K562 (cell line): ENCODE results near the gene FARP1. TPM values are rescaled to one million over a fixed set of nuclear protein-coding genes. Genes with fewer than 3 reads are reported as not detected.

ENCODE experiments used
- ATAC-seq: fragments of 200-7000 bp; cut with Tn5 transposase; 3 replicates; pipeline ENCODE4 v1.9.1; 2020; ENCODE audit warnings: moderate library complexity
- BruUV-seq: library from RNA; stranded (reverse); fragments of 400-500 nt; replicated peaks from 2 replicates; lab custom pipeline; 2021; lab: Mats Ljungman, UMichigan
- CTCF ChIA-PET: fragments of 300-600 bp; formaldehyde crosslinking; extraction: SDS; loops from one replicate; lab custom pipeline; 2021; ENCODE audit warnings: low intra/inter-chr PET ratio; lab: Yijun Ruan, JAX
- POLR2A ChIA-PET: fragments of 300-600, 350-650 bp; sonication (Branson Sonifier 250); formaldehyde crosslinking; extraction: SDS; loops from one replicate; lab custom pipeline; 2021; ENCODE audit warnings: antibody characterized with exemption, inconsistent platforms; lab: Yijun Ruan, JAX
- DNase-seq, 4 experiments: peaks; one replicate each; pipeline versions ENCODE4 v3.0.0 to v3.0.0-alpha.2; 2011 to 2018; ENCODE audit warnings: low spot score in 3 of 4, mixed read lengths in 3 of 4; ENCODE audit errors: extremely low read depth in 1 of 4
- FAIRE-seq: peaks from 2 replicates; lab custom pipeline; 2011; peaks lifted over from hg19 to GRCh38; lab: Jason Lieb, UNC
- H2AFZ ChIP-seq: 2 replicates; pipeline ENCODE4 v1.6.0; 2011; ENCODE audit warnings: low read depth, low read length, control low read depth, inconsistent platforms
- H3K27ac ChIP-seq: fragments of 200-600 bp; 3 replicates; pipeline ENCODE4 v1.8.0; 2011; ENCODE audit warnings: low read depth, mild to moderate bottlenecking, control low read depth, inconsistent platforms, low read length, moderate library complexity, mixed read lengths; ENCODE audit errors: extremely low read depth
- H3K27me3 ChIP-seq, 2 experiments: fragments of 300-600 bp in 1 of 2; 2 replicates in 1 of 2; 3 replicates in 1 of 2; pipeline versions ENCODE4 v1.6.0 to v1.8.0; 2011; ENCODE audit warnings: inconsistent platforms in 2 of 2, low read length in 2 of 2, mild to moderate bottlenecking in 1 of 2, mixed read lengths in 1 of 2, moderate library complexity in 1 of 2; ENCODE audit not compliant: control insufficient read depth in 2 of 2, insufficient read depth in 2 of 2
- H3K36me3 ChIP-seq: fragments of 300-600 bp; 3 replicates; pipeline ENCODE4 v1.8.0; 2011; ENCODE audit warnings: mild to moderate bottlenecking, low read length, inconsistent platforms; ENCODE audit not compliant: control insufficient read depth, insufficient read depth
- H3K4me1 ChIP-seq, 2 experiments: fragments of 200-600 bp in 1 of 2; replicated peaks in 1 of 2; 2 replicates in 1 of 2; 3 replicates in 1 of 2; pipeline versions ENCODE4 v1.5.1 to v1.8.0; 2011; ENCODE audit warnings: inconsistent platforms in 2 of 2, low read length in 2 of 2, mild to moderate bottlenecking in 1 of 2, mixed read lengths in 1 of 2, moderate library complexity in 1 of 2; ENCODE audit not compliant: control insufficient read depth in 2 of 2, insufficient read depth in 2 of 2
- H3K4me2 ChIP-seq: 2 replicates; pipeline ENCODE4 v1.6.1; 2011; ENCODE audit warnings: low read length, control low read depth, inconsistent platforms, mixed read lengths; ENCODE audit not compliant: insufficient read depth
- H3K4me3 ChIP-seq: fragments of 200-600 bp; sonication (generic), shearing (Covaris generic); 2 replicates; pipeline ENCODE4 v1.5.1; 2016; ENCODE audit warnings: control low read depth, inconsistent platforms
- H3K79me2 ChIP-seq: fragments of 200-600 bp; 3 replicates; pipeline ENCODE4 v1.8.0; 2011; ENCODE audit warnings: low read length, inconsistent platforms; ENCODE audit not compliant: control insufficient read depth, insufficient read depth
- H3K9ac ChIP-seq, 2 experiments: 2 replicates each; pipeline versions ENCODE4 v1.6.0 to v1.6.1; 2011; ENCODE audit warnings: low read depth in 2 of 2, low read length in 2 of 2, control low read depth in 1 of 2, inconsistent platforms in 1 of 2, mild to moderate bottlenecking in 1 of 2, mixed read lengths in 1 of 2; ENCODE audit not compliant: insufficient read depth in 1 of 2
- H3K9me1 ChIP-seq: one replicate; pipeline ENCODE4 v1.6.0; 2011; ENCODE audit warnings: inconsistent platforms, mild to moderate bottlenecking, low read length, moderate library complexity; ENCODE audit not compliant: control insufficient read depth, insufficient read depth
- H3K9me3 ChIP-seq: replicated peaks from 2 replicates; pipeline ENCODE4 v1.5.1; 2011; ENCODE audit warnings: low read depth, low read length, inconsistent platforms; ENCODE audit not compliant: control insufficient read depth, insufficient read depth
- H4K20me1 ChIP-seq: replicated peaks from 2 replicates; pipeline ENCODE4 v1.6.1; 2011; ENCODE audit warnings: low read length, inconsistent platforms, mixed read lengths; ENCODE audit not compliant: control insufficient read depth, insufficient read depth
- CAMTA2 ChIP-seq: fragments of 250-450 bp; sonication (Bioruptor Pico); conservative IDR thresholded peaks from 2 replicates; pipeline ENCODE4 v1.5.1; 2022
- HNRNPL ChIP-seq: fragments of 200-400 bp; formaldehyde crosslinking; IDR thresholded peaks from 2 replicates; pipeline ENCODE4 v1.6.1; 2017; ENCODE audit warnings: low read depth, mild to moderate bottlenecking, low read length
- KAT2B ChIP-seq: IDR thresholded peaks from one replicate; pipeline ENCODE4 v1.6.1; 2012; ENCODE audit warnings: low read depth, mild to moderate bottlenecking, control low read depth, inconsistent platforms, low read length, moderate library complexity
- MAFK ChIP-seq: IDR thresholded peaks from 2 replicates; pipeline ENCODE4 v1.6.1; 2011; ENCODE audit warnings: low read length, improper control_type of control experiment
- ZKSCAN3 ChIP-seq: fragments of 250-450 bp; sonication (Bioruptor Pico); IDR thresholded peaks from 2 replicates; pipeline ENCODE4 v1.4.0; 2020
- ZNF561 ChIP-seq: fragments of 450-650 bp; formaldehyde crosslinking; conservative IDR thresholded peaks from 2 replicates; pipeline ENCODE4 v1.4.0; 2020; ENCODE audit warnings: mild to moderate bottlenecking, moderate library complexity
- ZNF79 ChIP-seq: fragments of 250-450 bp; sonication (Bioruptor Pico); IDR thresholded peaks from 2 replicates; pipeline ENCODE4 v1.4.0; 2020; ENCODE audit warnings: low read depth, mild to moderate bottlenecking, moderate library complexity
- WGBS: fragments of 100-300 bp; shearing (Covaris generic); methylation state at CpG from one replicate; pipeline ENCODE4 v1.1.6; 2016; ENCODE audit warnings: low coverage, mixed read lengths; ENCODE audit not compliant: insufficient coverage; ENCODE audit errors: missing lambda C conversion rate; 5-methylcytosine and 5-hydroxymethylcytosine counted together
- in situ Hi-C: fragments of 300-500 bp; cut with MboI; formaldehyde crosslinking; loops from 4 replicates; pipeline ENCODE4 v1.15.0; 2018; ENCODE audit warnings: inconsistent platforms, mixed read lengths
- intact Hi-C: fragments of 100-400 bp; cut with micrococcal nuclease; formaldehyde crosslinking; loops from 2 replicates; pipeline ENCODE4 v1.14.2; 2022
- polyA plus RNA-seq, 8 experiments: library from polyadenylated mRNA; depleted of rRNA in 4 of 8; stranded (reverse) in 5 of 8; unstranded in 3 of 8; fragments of >200 nt; fragmentation: Nextera tagmentation in 2 of 8; fragmentation: Illumina TruSeq in 1 of 8; extraction: Ambion mirVana in 2 of 8; extraction: Trizol in 1 of 8; gene quantifications; 2 replicates each; pipeline versions ENCODE4 v1.2.1 to v1.2.3, GENCODE V29; 2011 to 2014; ENCODE audit warnings: inconsistent platforms in 1 of 8, missing spikeins in 1 of 8
- total RNA-seq, 7 experiments: library from RNA; depleted of rRNA in 6 of 7; stranded (reverse); fragments of >200 nt in 6 of 7; fragmentation: Illumina TruSeq in 2 of 7; extraction: Trizol in 2 of 7; gene quantifications; 2 replicates each; pipeline versions ENCODE4 v1.2.1 to v1.2.3, GENCODE V29; 2011 to 2021; ENCODE audit warnings: low replicate concordance in 1 of 7
- TF ChIP-seq, protein P1 (sequence below), 2 experiments: IDR thresholded peaks; 2 replicates each; pipeline ENCODE4 v1.6.1; 2011; ENCODE audit warnings: borderline replicate concordance in 1 of 2, control low read depth in 1 of 2, low read depth in 1 of 2, low read length in 1 of 2, mild to moderate bottlenecking in 1 of 2, mixed read lengths in 1 of 2, moderate library complexity in 1 of 2; ENCODE audit not compliant: insufficient read depth in 1 of 2, insufficient read length in 1 of 2, poor library complexity in 1 of 2, severe bottlenecking in 1 of 2; ENCODE audit errors: extremely low read depth in 1 of 2
- TF ChIP-seq, protein P2 (sequence below): sonication (generic); formaldehyde crosslinking; IDR thresholded peaks from 2 replicates; pipeline ENCODE4 v1.8.1; 2023; ENCODE audit warnings: mild to moderate bottlenecking, missing genetic modification reagents
- TF ChIP-seq, protein P3 (sequence below): fragments of 250-450 bp; sonication (Bioruptor Pico); IDR thresholded peaks from 2 replicates; pipeline ENCODE4 v1.4.0; 2020; ENCODE audit warnings: mild to moderate bottlenecking
- TF ChIP-seq, protein P4 (sequence below): fragments of 450-650 bp; IDR thresholded peaks from 2 replicates; pipeline ENCODE4 v1.6.1; 2016; ENCODE audit warnings: borderline replicate concordance

The FARP1 gene
- total and polyA plus RNA-seq, 9 of the 15 experiments (the other 6 are each of a cell fraction or from before 2014, with no cell fraction given) = 0.03 to 0.29 (median 0.05) TPM; not detected in 3

DNA sequence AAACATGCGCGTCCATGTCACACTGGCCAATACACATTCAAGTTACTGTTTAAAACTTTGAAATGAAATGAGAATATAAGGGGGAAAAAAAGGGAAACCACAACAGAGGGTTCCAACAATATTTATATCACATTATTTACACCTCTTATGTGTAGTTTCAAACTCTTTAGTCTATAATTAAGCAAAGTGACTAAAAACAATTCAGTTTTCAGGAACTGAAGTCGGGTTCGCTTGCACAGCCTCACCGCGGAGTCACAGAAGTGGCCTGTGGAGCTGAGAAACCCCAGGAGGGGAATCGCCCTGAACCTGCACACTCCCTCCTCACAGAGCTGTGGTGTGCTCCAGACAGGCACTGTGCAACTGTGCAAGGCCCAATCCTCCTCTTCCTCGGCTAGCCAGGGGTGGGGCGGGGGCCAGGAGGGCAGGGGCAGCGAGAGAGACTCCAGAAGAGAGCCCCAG is 358.1 kb downstream of the FARP1 start:
- ChIA-PET POLR2A (interaction anchor here (1.1 kb wide), 2 partner anchors 9 to 14 kb away, joined by 3 to 4 read pairs; no protein-coding TSS in a partner anchor), CTCF (no interaction called here)
- no peak overlapping the region for H2AFZ ChIP-seq
- H3K27ac ChIP-seq = no peak overlapping the region
- H3K4me2 ChIP-seq = no peak overlapping the region
- peaks cover 12 to 28% of the 10 kb centered on the region in 2 experiments for H3K4me1 ChIP-seq
- H3K79me2 ChIP-seq = peaks cover 48% of the 10 kb centered on the region
- intact Hi-C loops = no loop called here
- peaks cover 5% of the 10 kb centered on the region; the same call in 2 of the 3 replicates for H3K36me3 ChIP-seq
- ATAC-seq (no peak), DNase-seq (no peak), FAIRE-seq (no peak)
- H3K27me3 ChIP-seq = no peaks in the 10 kb centered on the region
- no peak overlapping the region for H3K9ac ChIP-seq
- peaks cover 1% of the 10 kb centered on the region; the same call in 1 of the 2 replicates for H4K20me1 ChIP-seq
- in situ Hi-C loops = no loop called here
- 79% methylated on average over 8 of the region's 10 CpGs for WGBS
- H3K9me3 ChIP-seq = no peaks in the 10 kb centered on the region
- peaks cover under 1% of the 10 kb centered on the region for H3K9me1 ChIP-seq
- BruUV-seq = no TSS peak
- H3K4me3 ChIP-seq = no peak overlapping the region
- TF ChIP-seq ZKSCAN3 (CRISPR knock-in tag) (no peak), MAFK (no peak), KAT2B (no peak), ZNF79 (CRISPR knock-in tag) (no peak), CAMTA2 (CRISPR knock-in tag) (no peak), ZNF561 (CRISPR knock-in tag) (no peak), HNRNPL (no peak)
- TF ChIP-seq, protein P1, sequence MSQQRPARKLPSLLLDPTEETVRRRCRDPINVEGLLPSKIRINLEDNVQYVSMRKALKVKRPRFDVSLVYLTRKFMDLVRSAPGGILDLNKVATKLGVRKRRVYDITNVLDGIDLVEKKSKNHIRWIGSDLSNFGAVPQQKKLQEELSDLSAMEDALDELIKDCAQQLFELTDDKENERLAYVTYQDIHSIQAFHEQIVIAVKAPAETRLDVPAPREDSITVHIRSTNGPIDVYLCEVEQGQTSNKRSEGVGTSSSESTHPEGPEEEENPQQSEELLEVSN (IDR thresholded peaks at IDR 0.05; ENCODE audit: borderline replicate concordance in 1 of 2, extremely low read depth in 1 of 2, insufficient read depth in 1 of 2, insufficient read length in 1 of 2, low read depth in 1 of 2, low read length in 1 of 2, poor library complexity in 1 of 2, severe bottlenecking in 1 of 2) = no peak
- TF ChIP-seq, protein P2, sequence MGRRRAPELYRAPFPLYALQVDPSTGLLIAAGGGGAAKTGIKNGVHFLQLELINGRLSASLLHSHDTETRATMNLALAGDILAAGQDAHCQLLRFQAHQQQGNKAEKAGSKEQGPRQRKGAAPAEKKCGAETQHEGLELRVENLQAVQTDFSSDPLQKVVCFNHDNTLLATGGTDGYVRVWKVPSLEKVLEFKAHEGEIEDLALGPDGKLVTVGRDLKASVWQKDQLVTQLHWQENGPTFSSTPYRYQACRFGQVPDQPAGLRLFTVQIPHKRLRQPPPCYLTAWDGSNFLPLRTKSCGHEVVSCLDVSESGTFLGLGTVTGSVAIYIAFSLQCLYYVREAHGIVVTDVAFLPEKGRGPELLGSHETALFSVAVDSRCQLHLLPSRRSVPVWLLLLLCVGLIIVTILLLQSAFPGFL (CRISPR knock-in tag) = no peak
- TF ChIP-seq, protein P3, sequence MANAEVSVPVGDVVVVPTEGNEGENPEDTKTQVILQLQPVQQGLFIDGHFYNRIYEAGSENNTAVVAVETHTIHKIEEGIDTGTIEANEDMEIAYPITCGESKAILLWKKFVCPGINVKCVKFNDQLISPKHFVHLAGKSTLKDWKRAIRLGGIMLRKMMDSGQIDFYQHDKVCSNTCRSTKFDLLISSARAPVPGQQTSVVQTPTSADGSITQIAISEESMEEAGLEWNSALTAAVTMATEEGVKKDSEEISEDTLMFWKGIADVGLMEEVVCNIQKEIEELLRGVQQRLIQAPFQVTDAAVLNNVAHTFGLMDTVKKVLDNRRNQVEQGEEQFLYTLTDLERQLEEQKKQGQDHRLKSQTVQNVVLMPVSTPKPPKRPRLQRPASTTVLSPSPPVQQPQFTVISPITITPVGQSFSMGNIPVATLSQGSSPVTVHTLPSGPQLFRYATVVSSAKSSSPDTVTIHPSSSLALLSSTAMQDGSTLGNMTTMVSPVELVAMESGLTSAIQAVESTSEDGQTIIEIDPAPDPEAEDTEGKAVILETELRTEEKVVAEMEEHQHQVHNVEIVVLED = no peak
- TF ChIP-seq, protein P4, sequence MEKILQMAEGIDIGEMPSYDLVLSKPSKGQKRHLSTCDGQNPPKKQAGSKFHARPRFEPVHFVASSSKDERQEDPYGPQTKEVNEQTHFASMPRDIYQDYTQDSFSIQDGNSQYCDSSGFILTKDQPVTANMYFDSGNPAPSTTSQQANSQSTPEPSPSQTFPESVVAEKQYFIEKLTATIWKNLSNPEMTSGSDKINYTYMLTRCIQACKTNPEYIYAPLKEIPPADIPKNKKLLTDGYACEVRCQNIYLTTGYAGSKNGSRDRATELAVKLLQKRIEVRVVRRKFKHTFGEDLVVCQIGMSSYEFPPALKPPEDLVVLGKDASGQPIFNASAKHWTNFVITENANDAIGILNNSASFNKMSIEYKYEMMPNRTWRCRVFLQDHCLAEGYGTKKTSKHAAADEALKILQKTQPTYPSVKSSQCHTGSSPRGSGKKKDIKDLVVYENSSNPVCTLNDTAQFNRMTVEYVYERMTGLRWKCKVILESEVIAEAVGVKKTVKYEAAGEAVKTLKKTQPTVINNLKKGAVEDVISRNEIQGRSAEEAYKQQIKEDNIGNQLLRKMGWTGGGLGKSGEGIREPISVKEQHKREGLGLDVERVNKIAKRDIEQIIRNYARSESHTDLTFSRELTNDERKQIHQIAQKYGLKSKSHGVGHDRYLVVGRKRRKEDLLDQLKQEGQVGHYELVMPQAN = no peak
